Dedifferentiated amniotic fluid mesenchymal stem cell (primary cell): ENCODE results near the gene LIG1.
"Not testable (repeated sequence)": the region's sequence is repeated elsewhere in the genome, so short reads cannot be mapped to it uniquely, and the experiment has no call there.

Experiments
- DNase-seq: peaks from one replicate; pipeline ENCODE4 v3.0.0-alpha.2; 2016; ENCODE audit errors: extremely low spot score

Gene LIG1

DNA sequence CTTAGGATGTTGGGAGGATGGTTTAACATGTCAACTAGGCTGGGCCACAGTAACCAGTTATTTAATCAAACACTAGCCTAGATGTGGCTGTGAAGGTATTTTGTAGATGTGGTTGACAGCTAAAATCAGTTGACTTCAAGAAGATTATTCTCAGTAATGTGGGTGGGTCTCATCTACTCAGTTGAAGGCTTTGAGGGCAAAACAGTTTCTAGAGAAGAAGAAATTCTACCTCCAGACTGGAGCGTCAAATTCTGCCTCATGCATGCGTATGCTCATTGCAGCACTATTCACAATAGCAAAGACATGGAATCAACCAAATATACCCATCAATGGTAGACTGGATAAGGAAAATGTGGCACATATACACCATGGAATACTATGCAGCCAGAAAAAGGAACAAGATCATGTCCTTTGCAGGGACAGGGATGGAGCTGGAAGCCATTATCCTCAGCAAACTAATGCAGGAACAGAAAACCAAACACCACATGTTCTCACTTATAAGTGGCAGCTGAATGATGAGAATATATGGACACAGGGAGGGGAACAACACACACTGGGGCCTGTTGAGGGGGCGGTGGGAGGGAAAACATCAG lies 99.9 kb downstream of the LIG1 start:
- DNase-seq = not testable (repeated sequence)

DNA sequence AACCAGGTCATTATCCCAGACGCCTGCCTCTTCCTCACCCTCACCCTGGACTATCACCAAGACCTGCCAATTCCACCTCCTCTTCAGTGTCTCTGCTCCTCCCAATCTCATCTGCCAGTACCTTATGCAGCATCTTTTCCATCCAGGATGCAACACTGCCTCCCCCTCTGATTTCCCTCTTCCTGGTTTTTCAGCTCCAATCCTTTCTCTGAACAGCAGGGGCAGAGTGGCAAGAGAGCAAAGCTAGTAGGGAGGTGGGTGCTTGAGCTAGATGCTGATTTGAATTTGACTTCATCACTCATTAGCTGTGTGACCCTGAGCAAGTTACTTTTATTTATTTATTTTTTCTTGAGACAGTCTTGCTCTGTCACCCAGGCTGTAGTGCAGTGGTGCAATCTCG lies 100.7 kb downstream of the LIG1 start:
- DNase-seq = no peak
